GM12892 (cell line): Measurements from ENCODE around the gene NID1.

Experiments
- DNase-seq: peaks from one replicate; pipeline ENCODE4 v3.0.0; 2011; ENCODE audit not compliant: insufficient read length
- FAIRE-seq: peaks from 2 replicates; lab custom pipeline; 2011; peaks lifted over from hg19 to GRCh38; lab: Jason Lieb, UNC
- POLR2A ChIP-seq: IDR thresholded peaks from 2 replicates; pipeline ENCODE4 v1.6.1; 2011; ENCODE audit warnings: low read depth, low read length, control low read depth
- POLR2AphosphoS5 ChIP-seq: IDR thresholded peaks from 2 replicates; pipeline ENCODE4 v1.6.1; 2011; ENCODE audit warnings: low read depth, low read length, control low read depth
- TAF1 ChIP-seq: IDR thresholded peaks from 2 replicates; pipeline ENCODE4 v1.6.1; 2011; ENCODE audit warnings: low read depth, mild to moderate bottlenecking, control low read depth, low read length, borderline replicate concordance

NID1 gene

GRCh38 chr1:235960809-235961208, 104.1 kb downstream of the NID1 start:
- FAIRE-seq (no peak), DNase-seq (no peak)
- no peak for TF ChIP-seq TAF1
- no peak for TF ChIP-seq POLR2A
- TF ChIP-seq POLR2AphosphoS5 = no peak

DNA sequence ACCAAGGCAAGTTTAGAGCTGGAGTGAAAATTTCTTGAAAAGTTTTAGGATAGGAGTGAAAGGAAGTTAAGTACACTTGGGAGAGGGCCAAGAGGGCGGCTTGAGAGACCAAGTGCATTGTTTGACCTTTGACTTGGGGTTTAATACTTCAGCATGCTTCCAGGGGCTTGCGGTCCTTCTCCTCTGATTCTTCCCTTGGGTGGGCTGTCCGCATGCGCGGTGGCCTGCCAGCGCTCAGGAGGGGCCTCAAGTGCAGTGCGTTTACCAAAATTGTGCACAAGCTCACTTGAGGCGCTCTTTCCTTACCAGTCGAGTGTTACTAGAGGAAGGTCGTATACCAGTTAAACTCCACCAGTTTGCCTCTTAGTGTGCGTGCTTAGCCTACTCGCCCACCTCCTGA, 106.9 kb downstream of the NID1 start:
- DNase-seq = no peak
- no peak for FAIRE-seq
- no peak for TF ChIP-seq TAF1
- TF ChIP-seq POLR2A = no peak
- TF ChIP-seq POLR2AphosphoS5 = no peak

DNA sequence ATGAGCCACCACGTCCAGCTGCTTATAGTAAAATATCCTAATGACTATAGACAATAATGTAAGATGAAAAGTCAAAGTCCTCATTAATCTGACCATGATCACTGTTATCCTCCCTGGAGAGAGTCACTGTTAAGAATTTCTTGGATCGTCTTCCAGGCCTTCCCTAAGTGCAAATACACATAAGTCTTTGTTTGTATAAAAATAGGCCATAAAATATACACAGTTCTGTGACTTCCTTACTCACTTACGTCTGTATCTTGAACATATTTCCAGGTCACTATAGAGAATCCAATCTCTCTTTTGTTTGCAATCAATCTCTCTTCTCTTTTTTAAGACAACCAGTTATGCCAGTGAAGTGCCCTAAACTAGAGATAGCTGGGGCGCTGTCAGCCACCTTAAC, 109.1 kb downstream of the NID1 start:
- no peak for FAIRE-seq

DNA sequence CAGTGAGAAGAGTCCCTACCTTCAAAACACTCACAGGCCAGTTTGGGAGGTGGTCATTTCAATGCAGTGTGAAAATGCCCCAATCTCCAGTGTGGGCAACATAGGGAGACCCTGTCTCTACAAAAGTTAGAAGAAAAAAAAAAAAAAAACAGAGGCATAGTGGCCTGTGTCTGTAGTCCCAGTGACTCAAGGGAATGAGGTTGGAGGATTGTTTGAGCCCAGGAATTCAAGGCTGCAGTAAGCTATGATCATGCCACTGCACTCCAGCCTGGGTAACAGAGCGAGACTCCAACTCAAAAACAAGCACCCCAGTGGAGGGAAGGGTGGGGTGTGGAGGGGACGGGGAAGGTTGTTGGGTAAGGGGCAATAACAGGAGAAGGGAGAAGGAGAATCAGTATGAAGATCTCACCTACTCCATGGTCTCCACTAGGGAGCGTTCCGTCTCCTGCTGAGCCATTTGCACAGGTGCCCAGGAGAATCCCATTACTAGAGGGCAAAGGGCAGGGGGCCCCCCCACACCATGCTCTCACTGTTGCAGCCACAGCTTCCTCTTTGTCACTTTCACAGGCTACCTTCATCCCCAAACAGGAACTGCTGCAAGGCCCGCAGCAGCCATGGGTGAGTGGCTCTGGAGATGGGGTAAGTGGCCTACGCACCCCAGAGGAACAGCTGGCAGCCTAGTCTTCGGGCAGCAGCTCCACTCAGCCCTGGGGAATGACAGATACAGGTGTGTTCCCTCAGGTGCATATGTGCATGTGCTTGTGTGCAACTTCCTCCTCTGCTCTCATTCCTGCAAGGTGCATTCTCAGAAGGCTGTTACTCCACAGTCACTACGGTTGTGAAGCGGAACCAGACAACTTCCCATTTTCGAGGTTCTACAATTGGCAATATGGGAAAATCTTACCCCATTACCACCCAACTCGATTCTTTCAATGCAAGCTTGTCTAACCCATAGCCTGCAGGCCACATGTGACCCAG, 110.3 kb downstream of the NID1 start:
- peak; percentile 74 for DNase-seq
- FAIRE-seq = peak; percentile 97
- TF ChIP-seq POLR2A = no peak
- no peak; the same call in 1 of the 2 replicates for TF ChIP-seq POLR2AphosphoS5

More for the DNA sequence above, 109.1 kb downstream of the NID1 start:
- no peak for TF ChIP-seq POLR2A
- no peak for TF ChIP-seq POLR2AphosphoS5
- DNase-seq = no peak

GRCh38 chr1:235953801-235954200, 111.1 kb downstream of the NID1 start:
- DNase-seq = no peak
- no peak for FAIRE-seq
- TF ChIP-seq POLR2AphosphoS5 (no peak), POLR2A (no peak), TAF1 (no peak)

DNA sequence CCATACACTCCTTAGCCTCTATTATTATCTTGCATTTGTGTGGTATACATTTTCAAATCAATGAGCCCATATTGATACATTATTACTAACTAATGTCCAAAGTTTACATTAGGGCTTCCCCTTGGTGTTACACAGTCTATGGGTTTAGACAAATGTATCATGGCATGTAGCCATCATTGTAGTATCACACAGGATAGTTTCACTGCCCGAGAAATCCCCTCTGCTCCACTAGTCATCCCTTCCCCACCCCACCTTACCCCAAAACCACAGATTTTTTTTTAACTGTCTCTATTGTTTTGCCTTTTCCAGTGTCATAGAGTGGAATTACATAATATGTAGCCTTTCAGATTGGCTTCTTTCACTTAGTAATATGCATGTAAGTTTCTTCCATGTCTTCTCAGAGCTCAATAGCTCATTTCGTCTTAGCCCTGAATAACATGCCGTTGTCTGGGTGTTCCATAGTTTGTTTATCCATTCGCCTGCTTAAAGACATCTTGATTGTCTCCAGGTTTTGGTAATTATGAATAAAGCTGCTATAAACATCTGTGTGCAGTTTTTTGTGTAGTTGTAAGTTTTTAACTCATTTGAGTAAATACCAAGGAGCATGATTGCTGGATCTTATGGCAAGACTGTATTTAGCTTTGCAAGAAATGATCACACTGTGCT, 111.8 kb downstream of the NID1 start:
- FAIRE-seq = peak; percentile 75
- TF ChIP-seq POLR2A = no peak
- no peak for TF ChIP-seq TAF1
- no peak for TF ChIP-seq POLR2AphosphoS5
- no peak for DNase-seq

DNA sequence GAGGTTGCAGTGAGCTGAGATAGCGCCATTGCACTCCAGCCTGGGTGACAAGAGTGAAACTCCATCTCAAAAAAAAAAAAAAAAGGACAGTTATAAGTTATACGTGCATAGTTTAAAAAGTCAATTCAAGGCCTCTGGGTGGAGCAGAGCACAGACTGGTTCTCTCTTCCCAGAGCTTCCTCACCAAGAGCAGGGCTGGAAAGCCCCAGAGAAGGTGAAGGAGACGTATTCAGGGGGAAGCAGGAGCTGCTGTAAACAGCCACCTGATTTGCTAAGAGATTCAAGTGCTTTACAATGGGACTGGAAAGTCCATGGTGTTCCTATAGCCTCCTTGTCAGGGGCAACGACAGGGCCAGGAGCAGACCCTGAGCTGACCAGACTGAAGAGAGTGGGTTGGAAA, 113.2 kb downstream of the NID1 start:
- no peak for FAIRE-seq
- no peak for DNase-seq
- TF ChIP-seq TAF1 (no peak), POLR2A (no peak), POLR2AphosphoS5 (no peak)

DNA sequence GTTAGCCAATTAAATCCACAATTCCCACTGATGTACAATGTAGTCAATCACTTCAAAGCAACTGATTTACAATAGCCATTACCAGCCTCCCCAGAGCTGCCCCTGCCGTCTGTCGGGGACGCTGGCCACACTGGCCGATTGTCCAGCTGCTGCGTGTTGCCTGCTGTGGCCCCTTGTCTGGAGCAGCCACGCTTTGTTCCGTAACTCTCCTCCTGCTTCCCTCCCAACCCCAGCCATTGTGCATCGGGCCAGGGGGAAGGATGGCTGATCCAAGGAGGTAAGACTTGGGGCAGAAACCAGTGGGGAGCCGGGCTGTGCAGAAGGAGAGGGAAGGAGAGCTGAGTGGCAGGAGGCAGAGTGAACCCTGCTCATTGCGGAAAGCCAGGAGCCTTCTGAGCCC, 114.6 kb downstream of the NID1 start:
- FAIRE-seq (no peak), DNase-seq (no peak)
- TF ChIP-seq POLR2AphosphoS5 = no peak
- no peak for TF ChIP-seq POLR2A
- no peak for TF ChIP-seq TAF1

DNA sequence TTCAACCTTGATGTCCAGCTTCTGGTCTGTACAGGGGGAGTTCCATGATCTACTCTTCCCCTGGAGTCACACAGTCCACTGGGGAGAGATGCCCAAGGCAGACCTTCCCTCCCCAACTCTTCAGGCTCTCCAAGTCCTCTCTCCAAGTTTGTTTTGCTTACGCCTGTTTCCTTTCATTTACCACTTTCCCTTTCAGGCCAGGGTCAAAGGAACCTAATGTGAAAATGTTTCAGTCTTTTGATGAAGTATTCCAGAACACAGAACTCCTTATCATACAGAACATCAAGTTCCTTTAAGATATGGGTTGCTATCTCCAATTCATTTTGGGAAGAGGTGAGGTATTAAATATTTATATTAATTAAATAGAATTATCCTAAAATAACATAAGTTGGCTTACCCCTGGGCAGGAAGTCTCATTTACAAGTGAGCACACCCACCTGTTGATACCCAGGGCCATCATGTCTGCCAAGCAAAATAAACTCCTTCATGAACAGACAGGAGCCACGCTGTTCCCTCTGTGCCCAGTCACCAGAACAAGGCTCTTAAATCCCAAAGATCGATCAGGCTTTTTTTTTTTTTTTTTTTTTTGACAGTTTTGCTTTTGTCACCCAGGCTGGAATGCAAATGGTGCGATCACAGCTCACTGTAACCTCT, 116.0 kb downstream of the NID1 start:
- TF ChIP-seq TAF1 = no peak
- no peak for TF ChIP-seq POLR2AphosphoS5
- no peak for TF ChIP-seq POLR2A
- FAIRE-seq = no peak
- no peak for DNase-seq

GRCh38 chr1:235947989-235948388, 116.9 kb downstream of the NID1 start:
- TF ChIP-seq POLR2A (no peak), TAF1 (no peak), POLR2AphosphoS5 (no peak)
- DNase-seq = no peak
- FAIRE-seq = no peak

GRCh38 chr1:235946571-235946981, 118.3 kb downstream of the NID1 start:
- no peak for DNase-seq
- no peak for FAIRE-seq
- TF ChIP-seq TAF1 = no peak
- TF ChIP-seq POLR2A = no peak
- no peak for TF ChIP-seq POLR2AphosphoS5
